HEK293 (cell line): ENCODE data around the gene CDC42BPA.

Source experiments
- EGR2 ChIP-seq: fragments of 450-650 bp; formaldehyde crosslinking; IDR thresholded peaks from 2 replicates; pipeline ENCODE4 v1.5.1; 2016; ENCODE audit warnings: low read depth, missing biosample characterization, missing genetic modification characterization
- FEZF1 ChIP-seq: fragments of 450-650 bp; formaldehyde crosslinking; IDR thresholded peaks from 2 replicates; pipeline ENCODE4 v1.5.1; 2016; ENCODE audit warnings: missing biosample characterization, missing genetic modification characterization
- IKZF3 ChIP-seq: fragments of 450-650 bp; IDR thresholded peaks from 2 replicates; pipeline ENCODE4 v1.5.0; 2018; ENCODE audit warnings: missing biosample characterization, mild to moderate bottlenecking, missing genetic modification characterization, moderate library complexity
- INSM2 ChIP-seq: fragments of 450-650 bp; formaldehyde crosslinking; IDR thresholded peaks from 2 replicates; pipeline ENCODE4 v1.5.1; 2016; ENCODE audit warnings: missing biosample characterization, missing genetic modification characterization
- YY1 ChIP-seq: fragments of 450-650 bp; formaldehyde crosslinking; IDR thresholded peaks from 2 replicates; pipeline ENCODE4 v1.5.1; 2018; ENCODE audit warnings: missing biosample characterization, missing genetic modification characterization
- ZBTB20 ChIP-seq: fragments of 450-650 bp; formaldehyde crosslinking; IDR thresholded peaks from 2 replicates; pipeline ENCODE4 v1.5.1; 2016; ENCODE audit warnings: missing biosample characterization, missing genetic modification characterization
- ZBTB21 ChIP-seq: fragments of 450-650 bp; formaldehyde crosslinking; IDR thresholded peaks from 2 replicates; pipeline ENCODE4 v1.5.1; 2017; ENCODE audit warnings: missing biosample characterization, missing genetic modification characterization
- ZIC2 ChIP-seq: fragments of 450-650 bp; formaldehyde crosslinking; IDR thresholded peaks from 2 replicates; pipeline ENCODE4 v1.5.1; 2016; ENCODE audit warnings: missing biosample characterization, missing genetic modification characterization
- ZNF10 ChIP-seq: fragments of 450-650 bp; formaldehyde crosslinking; IDR thresholded peaks from 2 replicates; pipeline ENCODE4 v1.5.1; 2017; ENCODE audit warnings: missing biosample characterization, missing genetic modification characterization
- ZNF112 ChIP-seq: fragments of 450-650 bp; formaldehyde crosslinking; IDR thresholded peaks from 2 replicates; pipeline ENCODE4 v1.5.0; 2017; ENCODE audit warnings: missing biosample characterization, missing genetic modification characterization
- ZNF19 ChIP-seq: fragments of 450-650 bp; formaldehyde crosslinking; IDR thresholded peaks from 2 replicates; pipeline ENCODE4; 2016; ENCODE audit warnings: missing biosample characterization, missing genetic modification characterization, low read depth
- ZNF23 ChIP-seq: fragments of 450-650 bp; formaldehyde crosslinking; IDR thresholded peaks from 2 replicates; pipeline ENCODE4 v1.5.1; 2016; ENCODE audit warnings: missing biosample characterization, missing genetic modification characterization, borderline replicate concordance
- ZNF24 ChIP-seq: fragments of 450-650 bp; formaldehyde crosslinking; IDR thresholded peaks from 2 replicates; pipeline ENCODE4 v1.5.1; 2016; ENCODE audit warnings: missing biosample characterization, missing genetic modification characterization
- ZNF280C ChIP-seq: fragments of 450-650 bp; formaldehyde crosslinking; IDR thresholded peaks from 2 replicates; pipeline ENCODE4 v1.5.1; 2016; ENCODE audit warnings: missing biosample characterization, missing genetic modification characterization
- ZNF324 ChIP-seq: fragments of 450-650 bp; formaldehyde crosslinking; IDR thresholded peaks from 2 replicates; pipeline ENCODE4 v1.5.1; 2016; ENCODE audit warnings: missing biosample characterization, missing genetic modification characterization
- ZNF548 ChIP-seq: fragments of 450-650 bp; formaldehyde crosslinking; IDR thresholded peaks from 2 replicates; pipeline ENCODE4 v1.5.1; 2016; ENCODE audit warnings: missing biosample characterization, missing genetic modification characterization
- ZNF571 ChIP-seq: fragments of 450-650 bp; formaldehyde crosslinking; IDR thresholded peaks from 2 replicates; pipeline ENCODE4 v1.5.0; 2017; ENCODE audit warnings: missing biosample characterization, missing genetic modification characterization
- ZNF585B ChIP-seq: fragments of 450-650 bp; formaldehyde crosslinking; IDR thresholded peaks from 2 replicates; pipeline ENCODE4 v1.5.1; 2016; ENCODE audit warnings: missing biosample characterization, missing genetic modification characterization
- ZNF660 ChIP-seq: fragments of 450-650 bp; IDR thresholded peaks from 2 replicates; pipeline ENCODE4 v1.5.1; 2018; ENCODE audit warnings: missing biosample characterization, mild to moderate bottlenecking, missing genetic modification characterization
- ZNF664 ChIP-seq: fragments of 450-650 bp; formaldehyde crosslinking; IDR thresholded peaks from 2 replicates; pipeline ENCODE4 v1.5.1; 2016; ENCODE audit warnings: missing biosample characterization, missing genetic modification characterization
- ZNF768 ChIP-seq: fragments of 450-650 bp; formaldehyde crosslinking; IDR thresholded peaks from 2 replicates; pipeline ENCODE4 v1.5.1; 2018; ENCODE audit warnings: missing biosample characterization, mild to moderate bottlenecking, missing genetic modification characterization
- ZNF791 ChIP-seq: fragments of 450-650 bp; formaldehyde crosslinking; IDR thresholded peaks from 2 replicates; pipeline ENCODE4 v1.5.1; 2016; ENCODE audit warnings: missing biosample characterization, missing genetic modification characterization
- ZNF837 ChIP-seq: fragments of 450-650 bp; formaldehyde crosslinking; IDR thresholded peaks from 2 replicates; pipeline ENCODE4 v1.5.1; 2016; ENCODE audit warnings: missing biosample characterization, missing genetic modification characterization
- ZNF843 ChIP-seq: fragments of 450-650 bp; formaldehyde crosslinking; IDR thresholded peaks from 2 replicates; pipeline ENCODE4 v1.5.1; 2016; ENCODE audit warnings: missing biosample characterization, missing genetic modification characterization
- TF ChIP-seq, protein P1 (sequence below): fragments of 450-650 bp; formaldehyde crosslinking; IDR thresholded peaks from 2 replicates; pipeline ENCODE4 v1.5.1; 2017; ENCODE audit warnings: missing biosample characterization, missing genetic modification characterization
- TF ChIP-seq, protein P2 (sequence below): fragments of 450-650 bp; formaldehyde crosslinking; conservative IDR thresholded peaks from 2 replicates; pipeline ENCODE4 v1.5.1; 2016; ENCODE audit warnings: low read depth, missing biosample characterization, missing genetic modification characterization
- TF ChIP-seq, protein P3 (sequence below): fragments of 450-650 bp; formaldehyde crosslinking; IDR thresholded peaks from 2 replicates; pipeline ENCODE4 v1.5.1; 2016; ENCODE audit warnings: missing biosample characterization, missing genetic modification characterization

The CDC42BPA gene

GRCh38 chr1:227318853-227319607 lies 738 bp upstream of the CDC42BPA start (continued):
- TF ChIP-seq, protein P1, sequence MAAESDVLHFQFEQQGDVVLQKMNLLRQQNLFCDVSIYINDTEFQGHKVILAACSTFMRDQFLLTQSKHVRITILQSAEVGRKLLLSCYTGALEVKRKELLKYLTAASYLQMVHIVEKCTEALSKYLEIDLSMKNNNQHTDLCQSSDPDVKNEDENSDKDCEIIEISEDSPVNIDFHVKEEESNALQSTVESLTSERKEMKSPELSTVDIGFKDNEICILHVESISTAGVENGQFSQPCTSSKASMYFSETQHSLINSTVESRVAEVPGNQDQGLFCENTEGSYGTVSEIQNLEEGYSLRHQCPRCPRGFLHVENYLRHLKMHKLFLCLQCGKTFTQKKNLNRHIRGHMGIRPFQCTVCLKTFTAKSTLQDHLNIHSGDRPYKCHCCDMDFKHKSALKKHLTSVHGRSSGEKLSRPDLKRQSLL (tag by site-specific recombination): no peak
- TF ChIP-seq INSM2 (tag by site-specific recombination): no peak; the same call in 1 of the 2 replicates
- TF ChIP-seq YY1 (tag by site-specific recombination): peak; percentile 42
- no peak for TF ChIP-seq ZNF23 (tag by site-specific recombination)
- 0 out of 2 replicates have a peak, but pooled peaks have one; percentile 8 for TF ChIP-seq ZNF843 (tag by site-specific recombination)
- peak; percentile 45 for TF ChIP-seq FEZF1
- TF ChIP-seq ZNF112 (tag by site-specific recombination): no peak
- no peak for TF ChIP-seq ZNF280C
- peak; percentile 74 for TF ChIP-seq ZBTB20
- TF ChIP-seq, protein P2, sequence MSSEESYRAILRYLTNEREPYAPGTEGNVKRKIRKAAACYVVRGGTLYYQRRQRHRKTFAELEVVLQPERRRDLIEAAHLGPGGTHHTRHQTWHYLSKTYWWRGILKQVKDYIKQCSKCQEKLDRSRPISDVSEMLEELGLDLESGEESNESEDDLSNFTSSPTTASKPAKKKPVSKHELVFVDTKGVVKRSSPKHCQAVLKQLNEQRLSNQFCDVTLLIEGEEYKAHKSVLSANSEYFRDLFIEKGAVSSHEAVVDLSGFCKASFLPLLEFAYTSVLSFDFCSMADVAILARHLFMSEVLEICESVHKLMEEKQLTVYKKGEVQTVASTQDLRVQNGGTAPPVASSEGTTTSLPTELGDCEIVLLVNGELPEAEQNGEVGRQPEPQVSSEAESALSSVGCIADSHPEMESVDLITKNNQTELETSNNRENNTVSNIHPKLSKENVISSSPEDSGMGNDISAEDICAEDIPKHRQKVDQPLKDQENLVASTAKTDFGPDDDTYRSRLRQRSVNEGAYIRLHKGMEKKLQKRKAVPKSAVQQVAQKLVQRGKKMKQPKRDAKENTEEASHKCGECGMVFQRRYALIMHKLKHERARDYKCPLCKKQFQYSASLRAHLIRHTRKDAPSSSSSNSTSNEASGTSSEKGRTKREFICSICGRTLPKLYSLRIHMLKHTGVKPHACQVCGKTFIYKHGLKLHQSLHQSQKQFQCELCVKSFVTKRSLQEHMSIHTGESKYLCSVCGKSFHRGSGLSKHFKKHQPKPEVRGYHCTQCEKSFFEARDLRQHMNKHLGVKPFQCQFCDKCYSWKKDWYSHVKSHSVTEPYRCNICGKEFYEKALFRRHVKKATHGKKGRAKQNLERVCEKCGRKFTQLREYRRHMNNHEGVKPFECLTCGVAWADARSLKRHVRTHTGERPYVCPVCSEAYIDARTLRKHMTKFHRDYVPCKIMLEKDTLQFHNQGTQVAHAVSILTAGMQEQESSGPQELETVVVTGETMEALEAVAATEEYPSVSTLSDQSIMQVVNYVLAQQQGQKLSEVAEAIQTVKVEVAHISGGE (tag by site-specific recombination): peak; percentile 40; the same call in 1 of the 2 replicates
- TF ChIP-seq ZNF548 (tag by site-specific recombination): peak; percentile 98
- no peak for TF ChIP-seq ZNF768 (tag by site-specific recombination)
- no peak for TF ChIP-seq EGR2 (tag by site-specific recombination)
- TF ChIP-seq, protein P3, sequence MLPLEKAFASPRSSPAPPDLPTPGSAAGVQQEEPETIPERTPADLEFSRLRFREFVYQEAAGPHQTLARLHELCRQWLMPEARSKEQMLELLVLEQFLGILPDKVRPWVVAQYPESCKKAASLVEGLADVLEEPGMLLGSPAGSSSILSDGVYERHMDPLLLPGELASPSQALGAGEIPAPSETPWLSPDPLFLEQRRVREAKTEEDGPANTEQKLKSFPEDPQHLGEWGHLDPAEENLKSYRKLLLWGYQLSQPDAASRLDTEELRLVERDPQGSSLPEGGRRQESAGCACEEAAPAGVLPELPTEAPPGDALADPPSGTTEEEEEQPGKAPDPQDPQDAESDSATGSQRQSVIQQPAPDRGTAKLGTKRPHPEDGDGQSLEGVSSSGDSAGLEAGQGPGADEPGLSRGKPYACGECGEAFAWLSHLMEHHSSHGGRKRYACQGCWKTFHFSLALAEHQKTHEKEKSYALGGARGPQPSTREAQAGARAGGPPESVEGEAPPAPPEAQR (tag by site-specific recombination): no peak
- TF ChIP-seq ZNF324 (tag by site-specific recombination): 0 out of 2 replicates have a peak, but pooled peaks have one; percentile 64
- TF ChIP-seq ZNF837 (tag by site-specific recombination): no peak
- no peak for TF ChIP-seq ZNF10 (tag by site-specific recombination)
- TF ChIP-seq ZNF585B: no peak
- no peak for TF ChIP-seq ZNF791 (tag by site-specific recombination)
- peak; percentile 29; the same call in 1 of the 2 replicates for TF ChIP-seq ZNF664 (tag by site-specific recombination)
- TF ChIP-seq ZNF571: no peak
- peak; percentile 15; the same call in 1 of the 2 replicates for TF ChIP-seq ZNF660 (tag by site-specific recombination)
- TF ChIP-seq ZBTB21 (tag by site-specific recombination): 0 out of 2 replicates have a peak, but pooled peaks have one; percentile 27
- peak; percentile 36 for TF ChIP-seq ZIC2 (tag by site-specific recombination)
- peak; percentile 89 for TF ChIP-seq ZNF24
- peak; percentile 79 for TF ChIP-seq IKZF3 (tag by site-specific recombination)
- TF ChIP-seq ZNF19: no peak
